SU-DHL-6 (cell line): Measurements from ENCODE around the gene SP3.

ENCODE experiments used
- CTCF ChIP-seq: fragments of 200-600 bp; sonication (generic); IDR thresholded peaks from one replicate; pipeline ENCODE4 v1.5.1; 2017; ENCODE audit warnings: antibody characterized with exemption, mild to moderate bottlenecking, low read length, moderate library complexity; ENCODE audit not compliant: insufficient read depth, poor library complexity, severe bottlenecking
- EZH2phosphoT487 ChIP-seq: fragments of 200-600 bp; sonication (generic), shearing (Covaris generic); conservative IDR thresholded peaks from 2 replicates; pipeline ENCODE4 v1.6.1; 2018; ENCODE audit warnings: mild to moderate bottlenecking, antibody characterized with exemption, low read length, moderate library complexity, mixed read lengths

- no peak for TF ChIP-seq CTCF
- TF ChIP-seq EZH2phosphoT487, result no peak
Observed at GRCh38 chr2:173962031-173962430, 3.1 kb downstream of the SP3 start.
